ENCODE measurements around the gene RBKS. TPM values are rescaled to one million over a fixed set of nuclear protein-coding genes. Genes with fewer than 3 reads are reported as not detected.
"Not testable (repeated sequence)": the region's sequence is repeated elsewhere in the genome, so short reads cannot be mapped to it uniquely, and the experiment has no call there.

Gene RBKS
- total RNA-seq, 4 donors from 2014 or later, result 6.9 to 10.6 (median 8.1) TPM

- no peak overlapping the region for H3K27ac ChIP-seq
- 91 to 97% methylated on average over 6 of the region's 6 CpGs for WGBS, 2 donors
- H3K36me3 ChIP-seq, result no peaks in the 10 kb centered on the region
- H3K4me3 ChIP-seq (replicated peaks in 1 of 3), result no peak overlapping the region
- TF ChIP-seq POLR2A (IDR thresholded peaks at IDR 0.05), result no peak
- TF ChIP-seq CTCF (IDR thresholded peaks at IDR 0.05), result no peak
- no peaks in the 10 kb centered on the region for H3K9me3 ChIP-seq
- peaks cover 7 to 12% of the 10 kb centered on the region in 2 donors for H3K4me1 ChIP-seq
- no peak for DNase-seq
- no peaks in the 10 kb centered on the region for H3K27me3 ChIP-seq
- intact Hi-C loops (cut with DNase I), result no loop called here
Measured at GRCh38 chr2:27886322-27886721, 3.9 kb downstream of the RBKS start.

GRCh38 chr2:27885661-27886060, 4.5 kb downstream of the RBKS start:
- Histone ChIP-seq H3K9me3 (no peaks in the 10 kb centered on the region), H3K27ac (no peak overlapping the region), H3K4me1 (peaks cover 5 to 9% of the 10 kb centered on the region in 2 donors), H3K4me3 (replicated peaks in 1 of 3) (no peak overlapping the region), H3K27me3 (no peaks in the 10 kb centered on the region), H3K36me3 (no peaks in the 10 kb centered on the region)
- no peak for DNase-seq
- intact Hi-C loops (cut with DNase I), result no loop called here
- TF ChIP-seq POLR2A (IDR thresholded peaks at IDR 0.05) (no peak), CTCF (IDR thresholded peaks at IDR 0.05) (no peak)
- WGBS, 2 donors, result 77 to 78% methylated on average over 1 of the region's 1 CpG

- Histone ChIP-seq H3K4me1 (peaks cover 5 to 9% of the 10 kb centered on the region in 2 donors), H3K4me3 (replicated peaks in 1 of 3) (no peak overlapping the region), H3K27ac (no peak overlapping the region), H3K9me3 (no peaks in the 10 kb centered on the region), H3K27me3 (no peaks in the 10 kb centered on the region), H3K36me3 (no peaks in the 10 kb centered on the region)
- WGBS, 2 donors, result 91 to 92% methylated on average over 1 of the region's 1 CpG
- intact Hi-C loops (cut with DNase I), result no loop called here
- TF ChIP-seq CTCF (IDR thresholded peaks at IDR 0.05) (no peak), POLR2A (IDR thresholded peaks at IDR 0.05) (no peak)
- no peak for DNase-seq
Measured at GRCh38 chr2:27885234-27885633, 5.0 kb downstream of the RBKS start.

DNA sequence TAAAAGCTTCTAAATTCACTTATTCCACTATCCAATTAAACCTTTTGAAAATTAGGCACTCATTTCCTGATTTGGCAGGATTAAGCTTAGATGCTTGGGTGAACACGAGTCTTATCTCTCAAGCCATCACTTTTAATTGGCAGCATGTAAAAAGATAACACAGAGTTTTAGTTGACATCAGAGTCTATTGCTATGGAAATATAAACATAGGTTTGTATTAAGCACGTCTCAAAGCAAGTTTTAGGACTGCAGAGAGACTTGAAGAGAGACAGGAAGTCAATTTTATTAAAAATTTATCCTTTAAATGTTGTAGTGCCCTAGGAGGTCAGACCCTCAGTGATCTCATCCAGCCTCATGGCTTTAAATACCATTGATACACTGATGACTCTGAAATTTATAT, 5.6 kb downstream of the RBKS start:
- Histone ChIP-seq H3K27ac (no peak overlapping the region), H3K4me3 (replicated peaks in 1 of 3) (no peak overlapping the region), H3K4me1 (peaks cover 5 to 9% of the 10 kb centered on the region in 2 donors), H3K36me3 (no peaks in the 10 kb centered on the region), H3K27me3 (no peaks in the 10 kb centered on the region), H3K9me3 (no peaks in the 10 kb centered on the region)
- TF ChIP-seq POLR2A (IDR thresholded peaks at IDR 0.05) (no peak), CTCF (IDR thresholded peaks at IDR 0.05) (no peak)
- 8 to 16% methylated on average over 2 of the region's 2 CpGs for WGBS, 2 donors
- no peak for DNase-seq
- intact Hi-C loops (cut with DNase I), result no loop called here

DNA sequence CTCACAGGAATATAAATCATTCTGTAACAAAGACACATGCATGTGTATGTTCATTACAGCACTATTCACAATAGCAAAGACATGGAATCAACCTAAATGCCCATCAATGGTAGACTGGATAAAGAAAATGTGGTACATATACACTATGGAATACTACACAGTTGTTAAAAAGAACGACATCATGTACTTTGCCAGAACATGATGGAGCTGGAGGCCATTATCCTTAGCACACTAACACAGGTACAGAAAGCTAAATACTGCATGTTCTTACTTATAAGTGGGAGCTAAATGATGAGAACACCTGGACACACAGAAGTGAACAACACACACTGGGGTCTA, 7.6 kb downstream of the RBKS start:
- H3K4me3 ChIP-seq (replicated peaks in 1 of 3); H3K27ac ChIP-seq; H3K27me3 ChIP-seq; intact Hi-C loops (cut with DNase I); H3K36me3 ChIP-seq; DNase-seq; H3K4me1 ChIP-seq; H3K9me3 ChIP-seq: not testable (repeated sequence)
- 95 to 100% methylated on average over 1 of the region's 1 CpG for WGBS, 2 donors

- DNase-seq; H3K4me1 ChIP-seq; H3K4me3 ChIP-seq (replicated peaks in 1 of 3); H3K27ac ChIP-seq; H3K9me3 ChIP-seq; intact Hi-C loops (cut with DNase I); H3K27me3 ChIP-seq; H3K36me3 ChIP-seq: not testable (repeated sequence)
- WGBS, 2 donors, result 88 to 94% methylated on average over 4 of the region's 4 CpGs
Measured at GRCh38 chr2:27881815-27882583, 8.2 kb downstream of the RBKS start.

Measured in thyroid gland (tissue), 4 donors.